B cell (primary cell): ENCODE data around the gene IKZF3.

Source experiments
- EZH2 ChIP-seq: IDR thresholded peaks from 2 replicates; pipeline ENCODE4 v1.6.1; 2012; ENCODE audit warnings: borderline replicate concordance, low read depth, mild to moderate bottlenecking, moderate library complexity, low read length; ENCODE audit not compliant: insufficient read depth, poor library complexity, severe bottlenecking
- TF ChIP-seq, protein P1 (sequence below): fragments of 200-600 bp; IDR thresholded peaks from one replicate; pipeline ENCODE4 v1.8.0; 2022; ENCODE audit warnings: antibody characterized with exemption, mild to moderate bottlenecking

DNA sequence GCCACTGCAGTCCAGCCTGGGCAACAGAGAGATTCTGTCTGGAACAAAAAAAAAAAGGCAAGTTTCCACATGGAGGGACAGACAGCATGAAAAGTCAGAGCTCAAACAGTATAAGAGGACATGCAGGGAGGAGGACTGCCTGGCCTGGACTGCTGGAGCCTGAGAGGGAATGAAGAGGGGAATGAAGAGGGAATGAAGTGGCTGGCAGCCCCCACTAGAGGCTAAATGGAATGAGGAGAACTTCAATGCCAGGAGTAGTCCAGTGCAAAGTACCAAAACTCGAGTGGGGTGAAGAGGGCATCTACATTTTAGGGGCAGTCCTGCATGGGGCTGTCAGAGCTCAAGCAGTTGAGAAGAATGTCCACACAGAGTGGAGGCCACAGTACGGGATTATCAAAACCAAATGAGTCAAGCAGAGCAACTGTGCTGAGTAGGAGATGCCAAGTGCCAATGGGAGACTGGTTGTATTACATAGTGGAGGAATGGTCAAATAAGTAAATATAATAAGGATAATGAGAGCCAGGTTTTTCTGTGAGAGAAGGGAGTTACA lies 22.9 kb downstream of the IKZF3 start:
- TF ChIP-seq EZH2, result no peak
- TF ChIP-seq, protein P1, sequence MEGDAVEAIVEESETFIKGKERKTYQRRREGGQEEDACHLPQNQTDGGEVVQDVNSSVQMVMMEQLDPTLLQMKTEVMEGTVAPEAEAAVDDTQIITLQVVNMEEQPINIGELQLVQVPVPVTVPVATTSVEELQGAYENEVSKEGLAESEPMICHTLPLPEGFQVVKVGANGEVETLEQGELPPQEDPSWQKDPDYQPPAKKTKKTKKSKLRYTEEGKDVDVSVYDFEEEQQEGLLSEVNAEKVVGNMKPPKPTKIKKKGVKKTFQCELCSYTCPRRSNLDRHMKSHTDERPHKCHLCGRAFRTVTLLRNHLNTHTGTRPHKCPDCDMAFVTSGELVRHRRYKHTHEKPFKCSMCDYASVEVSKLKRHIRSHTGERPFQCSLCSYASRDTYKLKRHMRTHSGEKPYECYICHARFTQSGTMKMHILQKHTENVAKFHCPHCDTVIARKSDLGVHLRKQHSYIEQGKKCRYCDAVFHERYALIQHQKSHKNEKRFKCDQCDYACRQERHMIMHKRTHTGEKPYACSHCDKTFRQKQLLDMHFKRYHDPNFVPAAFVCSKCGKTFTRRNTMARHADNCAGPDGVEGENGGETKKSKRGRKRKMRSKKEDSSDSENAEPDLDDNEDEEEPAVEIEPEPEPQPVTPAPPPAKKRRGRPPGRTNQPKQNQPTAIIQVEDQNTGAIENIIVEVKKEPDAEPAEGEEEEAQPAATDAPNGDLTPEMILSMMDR, result no peak
